Stimulated activated naive CD4-positive, alpha-beta T cell (primary cell): ENCODE measurements around the gene EPHB3.

Experiments used
- DNase-seq, 6 experiments: peaks; one replicate each; lab custom pipeline; 2025; lab: John Stamatoyannopoulos, UW

EPHB3 gene

GRCh38 chr3:184581331-184581855 lies 19.8 kb downstream of the EPHB3 start:
- DNase-seq = no peak

- no peak for DNase-seq
Observed at GRCh38 chr3:184582646-184583577, 21.3 kb downstream of the EPHB3 start.

GRCh38 chr3:184583578-184584451 lies 22.2 kb downstream of the EPHB3 start:
- peak in 1 of 6 experiments; percentile 24 for DNase-seq

GRCh38 chr3:184584464-184584891 lies 22.9 kb downstream of the EPHB3 start:
- DNase-seq = no peak

GRCh38 chr3:184585545-184585944 lies 24.0 kb downstream of the EPHB3 start:
- DNase-seq = no peak

GRCh38 chr3:184586851-184587250 lies 25.3 kb downstream of the EPHB3 start:
- DNase-seq = no peak

DNA sequence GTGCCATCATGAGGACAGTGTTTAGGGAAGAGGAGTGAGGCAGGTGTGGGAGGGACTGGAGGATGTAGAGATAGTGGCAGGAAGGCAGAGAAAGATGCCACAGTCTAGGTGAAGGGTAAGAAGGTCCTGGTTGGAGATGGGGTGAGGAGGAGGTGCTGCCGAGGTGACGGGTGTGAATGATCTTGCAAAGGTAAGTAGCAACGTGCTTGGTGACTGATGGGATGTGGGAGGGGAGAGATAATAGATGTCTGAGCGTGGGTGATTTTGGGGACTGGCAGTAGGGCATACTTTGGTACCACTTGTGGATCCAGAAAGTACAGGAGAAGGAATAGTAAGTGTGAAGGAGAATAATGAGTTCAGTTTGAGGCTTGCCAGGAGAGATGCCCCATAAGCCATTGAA lies 27.2 kb downstream of the EPHB3 start:
- DNase-seq = no peak

DNA sequence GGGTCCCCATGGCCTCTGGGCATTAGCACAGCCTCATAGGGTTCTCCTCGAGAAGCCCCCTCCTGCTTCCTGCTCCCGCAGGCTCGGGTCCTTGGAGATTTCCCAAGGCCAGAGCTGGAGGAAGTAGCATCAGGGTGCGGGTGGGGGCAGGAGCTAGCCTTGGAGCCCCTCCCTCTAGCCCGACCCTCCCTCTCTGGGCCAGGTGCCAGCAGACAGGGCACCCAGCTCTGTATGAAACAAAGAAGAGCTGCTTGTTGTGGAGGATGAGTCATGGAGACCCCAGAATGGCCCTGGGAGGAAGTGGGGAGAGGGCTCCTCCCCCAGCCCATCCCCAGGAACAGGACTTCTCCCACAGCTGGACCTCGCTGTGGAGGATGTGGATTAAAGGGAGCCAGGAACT lies 29.2 kb downstream of the EPHB3 start:
- no peak for DNase-seq

- DNase-seq = peak in 1 of 6 experiments; percentile 4
Observed at GRCh38 chr3:184591789-184592188, 30.2 kb downstream of the EPHB3 start.

GRCh38 chr3:184592371-184593219 lies 31.0 kb downstream of the EPHB3 start:
- DNase-seq = no peak

- no peak for DNase-seq
Observed at GRCh38 chr3:184593220-184593927, 31.8 kb downstream of the EPHB3 start.

- DNase-seq = no peak
Observed at GRCh38 chr3:184593928-184594303, 32.3 kb downstream of the EPHB3 start.

DNA sequence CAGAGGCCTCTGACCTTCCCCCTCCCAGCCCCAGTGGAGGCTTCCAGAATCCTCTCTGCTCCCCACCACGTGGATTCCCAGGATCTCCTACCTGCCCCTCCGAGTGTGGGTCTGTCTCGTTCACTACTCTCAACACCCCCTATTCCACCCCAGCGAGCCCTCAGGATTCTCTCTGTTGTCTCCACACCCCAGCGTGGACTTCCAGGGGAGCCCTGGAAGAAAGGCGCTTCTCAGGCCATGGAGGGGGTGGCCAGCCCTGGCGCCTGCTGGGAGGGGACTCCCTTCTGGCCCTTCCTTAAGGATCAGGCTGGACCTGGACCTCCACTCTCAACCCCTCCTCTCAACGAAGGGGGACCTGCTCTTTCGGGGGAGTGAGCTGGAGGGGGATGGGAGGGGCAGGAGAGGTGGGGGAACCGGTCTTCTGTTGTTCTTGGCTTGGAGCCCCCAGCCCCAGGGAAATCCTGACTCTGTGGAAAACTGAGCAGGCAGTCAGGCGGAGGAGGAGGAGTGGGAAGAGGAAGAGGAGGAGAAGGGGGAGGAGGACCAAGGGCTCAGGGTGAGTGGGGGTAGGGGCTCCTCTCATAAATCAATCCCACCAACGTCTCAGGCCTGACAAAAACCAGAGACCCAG lies 32.9 kb downstream of the EPHB3 start:
- no peak for DNase-seq

- DNase-seq = no peak
Observed at GRCh38 chr3:184595726-184596125, 34.1 kb downstream of the EPHB3 start.

DNA sequence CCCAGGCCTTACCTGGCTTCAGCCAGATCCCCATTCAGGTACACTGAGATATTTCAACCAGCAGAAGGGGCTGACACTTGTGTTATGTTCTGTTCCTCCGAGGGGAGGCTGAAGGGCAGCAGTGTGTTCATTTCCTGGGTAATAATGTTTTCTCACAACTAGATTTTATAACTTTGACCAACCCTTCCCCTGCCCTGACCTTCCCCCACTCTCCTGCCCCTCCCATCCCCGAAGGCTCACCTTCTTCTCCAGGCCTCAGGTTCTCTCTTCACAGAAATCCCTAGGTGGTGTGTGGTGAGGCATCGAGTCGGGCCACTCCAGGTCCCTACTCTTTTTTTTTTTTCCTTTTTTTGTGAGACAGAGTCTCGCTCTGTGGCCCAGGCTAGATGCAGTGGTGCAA lies 34.6 kb downstream of the EPHB3 start:
- no peak for DNase-seq

DNA sequence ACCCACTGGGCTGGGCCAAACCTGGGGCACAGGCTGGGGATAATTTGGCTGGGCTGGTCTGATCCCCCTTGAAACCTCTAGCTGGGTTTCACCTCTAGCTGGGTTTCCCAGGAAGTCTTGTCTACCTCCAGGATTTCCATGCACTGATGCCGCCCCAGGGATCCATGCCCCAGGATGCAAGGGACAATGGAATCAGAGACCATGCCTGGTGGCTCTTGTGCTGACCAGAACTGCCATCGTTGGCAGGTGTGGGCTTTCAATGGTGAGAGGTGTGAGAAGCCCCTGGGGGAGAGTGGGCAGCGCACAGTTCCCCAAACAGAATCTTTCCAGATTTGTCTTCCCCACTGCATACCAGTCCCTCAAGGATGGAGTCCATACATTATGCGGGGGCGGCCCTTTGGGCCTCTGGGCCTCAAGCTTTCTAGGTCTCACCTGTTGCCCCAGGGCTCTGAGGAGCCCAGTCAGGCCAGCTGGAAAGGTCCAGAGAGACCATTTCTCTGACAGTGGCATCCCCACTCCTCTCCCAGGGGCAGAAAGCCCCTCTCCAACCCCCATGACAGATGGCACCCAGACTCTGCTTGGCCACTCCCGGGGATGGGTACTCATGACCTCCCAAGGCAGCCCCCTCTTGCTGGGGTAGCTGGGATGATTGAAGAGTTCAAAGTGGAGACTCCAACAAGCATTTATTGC lies 35.4 kb downstream of the EPHB3 start:
- DNase-seq = no peak

GRCh38 chr3:184597829-184598573 lies 36.4 kb downstream of the EPHB3 start:
- no peak for DNase-seq

DNA sequence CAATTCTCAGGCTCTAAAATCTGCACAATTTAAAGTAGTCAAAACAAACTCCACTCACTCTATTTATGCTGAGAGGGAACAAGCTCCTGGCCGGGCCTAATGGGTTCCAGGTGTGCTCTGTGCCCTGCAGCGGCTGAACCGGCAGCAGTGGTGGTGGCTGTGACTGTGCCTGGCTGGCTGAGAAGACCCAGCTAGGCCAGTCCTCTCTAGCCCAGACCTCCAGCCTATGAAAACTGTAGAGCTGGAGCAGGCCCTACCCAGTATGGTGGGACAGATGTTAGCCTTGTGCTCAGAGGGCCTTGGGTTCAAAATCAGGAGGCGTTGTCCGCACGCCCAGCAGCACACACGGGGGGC lies 37.0 kb downstream of the EPHB3 start:
- DNase-seq = no peak

- DNase-seq = no peak
Observed at GRCh38 chr3:184599143-184599542, 37.6 kb downstream of the EPHB3 start.
